ENCODE measurements around the gene PBX4.
A peak's percentile ranks its signal among the peaks of the same experiment; 100 is the strongest.

DNA sequence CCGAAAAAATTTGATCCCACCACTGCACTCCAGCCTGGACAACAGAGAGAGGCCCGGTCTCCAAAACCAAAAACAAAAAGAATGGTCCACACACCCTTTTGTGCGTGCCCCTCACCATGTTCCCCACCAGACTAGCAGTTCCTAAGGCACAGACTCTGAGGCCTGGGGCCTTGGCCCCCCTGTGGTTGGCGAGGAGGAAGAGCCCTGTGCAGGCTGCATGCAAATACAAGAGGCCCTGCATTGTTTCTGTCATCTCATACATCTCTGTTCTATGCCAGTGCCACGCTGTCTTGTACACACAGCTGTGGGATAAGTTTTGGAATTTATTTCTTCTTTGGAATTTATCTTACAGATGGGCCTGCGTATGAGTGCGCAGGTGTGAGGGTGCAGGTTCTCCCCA, 94.4 kb downstream of the PBX4 start:
- TF ChIP-seq, protein P1, sequence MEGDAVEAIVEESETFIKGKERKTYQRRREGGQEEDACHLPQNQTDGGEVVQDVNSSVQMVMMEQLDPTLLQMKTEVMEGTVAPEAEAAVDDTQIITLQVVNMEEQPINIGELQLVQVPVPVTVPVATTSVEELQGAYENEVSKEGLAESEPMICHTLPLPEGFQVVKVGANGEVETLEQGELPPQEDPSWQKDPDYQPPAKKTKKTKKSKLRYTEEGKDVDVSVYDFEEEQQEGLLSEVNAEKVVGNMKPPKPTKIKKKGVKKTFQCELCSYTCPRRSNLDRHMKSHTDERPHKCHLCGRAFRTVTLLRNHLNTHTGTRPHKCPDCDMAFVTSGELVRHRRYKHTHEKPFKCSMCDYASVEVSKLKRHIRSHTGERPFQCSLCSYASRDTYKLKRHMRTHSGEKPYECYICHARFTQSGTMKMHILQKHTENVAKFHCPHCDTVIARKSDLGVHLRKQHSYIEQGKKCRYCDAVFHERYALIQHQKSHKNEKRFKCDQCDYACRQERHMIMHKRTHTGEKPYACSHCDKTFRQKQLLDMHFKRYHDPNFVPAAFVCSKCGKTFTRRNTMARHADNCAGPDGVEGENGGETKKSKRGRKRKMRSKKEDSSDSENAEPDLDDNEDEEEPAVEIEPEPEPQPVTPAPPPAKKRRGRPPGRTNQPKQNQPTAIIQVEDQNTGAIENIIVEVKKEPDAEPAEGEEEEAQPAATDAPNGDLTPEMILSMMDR (IDR thresholded peaks at IDR 0.05; ENCODE audit: low read length), result peak; percentile 10; the same call in 1 of the 2 replicates
- TF ChIP-seq EZH2 (IDR thresholded peaks at IDR 0.05; ENCODE audit: borderline replicate concordance, low read length), result no peak

All from OCI-LY1 (cell line).